GM12801 (cell line): Measurements from ENCODE around the gene MPC1L.

ENCODE experiments used
- CTCF ChIP-seq: IDR thresholded peaks from one replicate; pipeline ENCODE4 v1.5.1; 2011; ENCODE audit warnings: control low read depth; ENCODE audit not compliant: insufficient read length; ENCODE audit errors: extremely low read depth

Gene MPC1L

GRCh38 chrX:40581336-40581920, 41.8 kb upstream of the MPC1L start:
- TF ChIP-seq CTCF, result no peak

GRCh38 chrX:40582811-40583210, 40.4 kb upstream of the MPC1L start:
- TF ChIP-seq CTCF, result no peak

- no peak for TF ChIP-seq CTCF
These were observed 19.8 kb upstream of the MPC1L start for GRCh38 chrX:40603446-40603845.

GRCh38 chrX:40607381-40607780, 15.8 kb upstream of the MPC1L start:
- TF ChIP-seq CTCF, result no peak

GRCh38 chrX:40612511-40612910, 10.7 kb upstream of the MPC1L start:
- TF ChIP-seq CTCF, result no peak

- no peak for TF ChIP-seq CTCF
These were observed 7.3 kb upstream of the MPC1L start for GRCh38 chrX:40615976-40616375.

GRCh38 chrX:40617566-40617965, 5.7 kb upstream of the MPC1L start:
- no peak for TF ChIP-seq CTCF
